HG03378 (cell line): ENCODE measurements around the gene PGM2.
A peak's percentile ranks its signal among the peaks of the same experiment; 100 is the strongest.
"Not testable (repeated sequence)": the region's sequence is repeated elsewhere in the genome, so short reads cannot be mapped to it uniquely, and the experiment has no call there.

Experiments
- ATAC-seq: cut with Tn5 transposase; IDR thresholded peaks from one replicate; pipeline ENCODE4 v1.9.1; 2021; ENCODE audit warnings: mild to moderate bottlenecking, moderate library complexity; ENCODE audit not compliant: unreplicated experiment

Gene PGM2

DNA sequence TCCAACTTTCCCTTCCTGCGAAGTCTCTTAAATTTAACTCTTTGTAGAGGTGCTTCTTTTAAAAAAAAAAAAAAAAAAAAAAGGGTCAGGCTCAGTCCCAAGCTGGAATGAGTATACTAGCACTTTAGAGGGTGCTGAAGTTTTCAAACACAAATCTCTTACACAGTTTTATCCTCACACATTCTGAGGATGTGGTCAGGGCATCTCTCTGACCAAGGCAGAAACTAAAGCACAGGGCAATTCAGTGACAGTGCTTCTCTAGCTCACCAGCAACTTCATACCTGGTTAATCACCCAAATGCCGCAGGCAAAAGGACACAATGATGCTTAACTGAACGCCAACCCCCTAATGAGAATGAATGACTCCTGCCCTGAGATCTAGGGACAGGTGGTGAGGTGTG, 9.8 kb upstream of the PGM2 start:
- no peak for ATAC-seq

DNA sequence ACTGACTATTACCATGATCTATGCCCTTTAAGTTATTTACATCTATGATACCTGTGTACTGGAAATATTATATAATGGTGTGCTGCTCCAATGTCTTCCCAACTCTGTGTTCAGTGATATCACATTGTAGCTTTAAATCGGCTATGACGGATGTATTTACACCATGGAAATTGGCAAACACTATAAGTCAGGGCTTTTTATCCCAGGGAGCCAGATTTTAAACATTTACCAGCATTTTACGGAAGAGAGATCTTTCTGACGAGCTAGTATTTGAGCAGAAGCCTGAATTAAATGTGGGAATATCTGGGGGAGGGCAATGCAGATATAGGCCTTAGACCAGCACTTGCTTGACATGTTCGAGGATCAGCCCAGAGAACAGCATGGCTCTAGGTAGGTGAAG, 7.7 kb upstream of the PGM2 start:
- ATAC-seq = no peak

DNA sequence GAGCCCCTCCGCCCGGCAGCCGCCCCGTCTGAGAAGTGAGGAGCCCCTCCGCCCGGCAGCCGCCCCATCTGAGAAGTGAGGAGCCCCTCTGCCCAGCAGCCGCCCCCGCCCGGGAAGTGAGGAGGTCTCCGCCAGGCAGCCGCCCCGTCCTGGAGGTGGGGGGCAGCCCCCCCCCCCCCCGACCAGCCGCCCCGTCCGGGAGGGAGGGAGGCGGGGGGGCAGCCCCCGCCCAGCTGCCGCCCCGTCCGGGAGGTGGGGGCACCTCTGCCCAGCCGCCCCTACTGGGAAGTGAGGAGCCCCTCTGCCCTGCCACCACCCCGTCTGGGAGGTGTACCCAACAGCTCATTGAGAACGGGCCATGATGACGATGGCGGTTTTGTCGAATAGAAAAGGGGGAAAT, 6.0 kb upstream of the PGM2 start:
- ATAC-seq = not testable (repeated sequence)

DNA sequence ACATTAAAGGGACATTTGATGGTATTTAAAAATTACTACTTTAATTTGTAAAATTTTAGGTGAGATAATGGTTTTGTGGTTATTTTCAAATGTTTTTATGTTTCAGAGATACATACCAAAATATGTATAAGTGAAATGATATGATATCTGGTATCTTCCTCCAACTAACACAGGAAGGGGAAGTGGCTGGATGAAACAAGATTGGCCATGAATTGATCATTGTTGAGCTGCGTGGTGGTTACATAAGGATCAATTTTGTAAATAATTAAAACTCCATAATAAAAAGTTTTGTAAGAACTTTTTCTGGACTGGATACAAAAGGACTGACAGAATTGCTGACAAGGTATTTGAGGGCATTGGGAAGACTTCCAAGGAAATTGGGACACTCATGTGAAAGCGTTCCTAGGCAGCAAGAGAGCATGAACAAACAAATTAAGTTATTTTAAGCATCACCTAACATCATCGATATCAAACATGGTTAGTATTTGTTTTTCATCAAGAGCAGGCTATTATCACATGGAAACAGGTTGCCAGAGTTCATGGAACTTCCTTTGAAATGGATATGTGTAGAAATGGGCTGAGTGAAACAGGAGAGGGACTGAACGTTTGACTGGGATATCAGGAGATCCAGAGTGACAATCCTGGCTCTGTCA, 4.4 kb upstream of the PGM2 start:
- no peak for ATAC-seq

DNA sequence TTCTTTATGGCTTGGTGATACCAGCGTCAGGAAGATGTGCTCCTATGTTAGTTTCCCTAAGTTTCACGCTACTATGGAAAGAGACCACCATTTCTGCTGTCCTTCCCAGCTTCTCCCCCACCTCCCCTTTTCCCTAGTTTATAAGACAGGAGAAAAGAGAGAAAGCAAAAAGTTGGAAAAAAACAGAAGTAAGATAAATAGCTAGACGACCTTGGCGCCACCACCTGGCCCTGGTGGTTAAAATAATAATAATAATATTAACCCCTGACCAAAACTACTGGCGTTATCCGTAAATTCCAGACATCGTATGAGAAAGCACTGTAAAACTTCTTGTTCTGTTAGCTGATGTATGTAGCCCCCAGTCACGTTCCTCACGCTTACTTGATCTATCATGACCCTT, 985 bp upstream of the PGM2 start:
- ATAC-seq = not testable (repeated sequence)

DNA sequence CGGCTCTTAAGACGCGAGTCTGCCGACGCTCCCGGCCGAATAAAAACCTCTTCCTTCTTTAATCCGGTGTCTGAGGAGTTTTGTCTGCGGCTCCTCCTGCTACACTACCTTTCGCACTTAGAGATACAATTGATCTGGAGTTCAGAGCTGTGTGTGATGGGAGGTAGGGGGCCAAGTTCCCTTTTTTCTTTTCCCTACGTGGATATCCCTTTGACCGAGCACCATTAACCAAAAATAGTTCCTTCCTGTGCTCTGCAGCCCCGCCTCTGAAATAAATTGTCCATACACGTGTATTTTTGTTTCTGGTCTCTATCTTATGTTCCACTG, 555 bp upstream of the PGM2 start:
- ATAC-seq = peak; percentile 7

DNA sequence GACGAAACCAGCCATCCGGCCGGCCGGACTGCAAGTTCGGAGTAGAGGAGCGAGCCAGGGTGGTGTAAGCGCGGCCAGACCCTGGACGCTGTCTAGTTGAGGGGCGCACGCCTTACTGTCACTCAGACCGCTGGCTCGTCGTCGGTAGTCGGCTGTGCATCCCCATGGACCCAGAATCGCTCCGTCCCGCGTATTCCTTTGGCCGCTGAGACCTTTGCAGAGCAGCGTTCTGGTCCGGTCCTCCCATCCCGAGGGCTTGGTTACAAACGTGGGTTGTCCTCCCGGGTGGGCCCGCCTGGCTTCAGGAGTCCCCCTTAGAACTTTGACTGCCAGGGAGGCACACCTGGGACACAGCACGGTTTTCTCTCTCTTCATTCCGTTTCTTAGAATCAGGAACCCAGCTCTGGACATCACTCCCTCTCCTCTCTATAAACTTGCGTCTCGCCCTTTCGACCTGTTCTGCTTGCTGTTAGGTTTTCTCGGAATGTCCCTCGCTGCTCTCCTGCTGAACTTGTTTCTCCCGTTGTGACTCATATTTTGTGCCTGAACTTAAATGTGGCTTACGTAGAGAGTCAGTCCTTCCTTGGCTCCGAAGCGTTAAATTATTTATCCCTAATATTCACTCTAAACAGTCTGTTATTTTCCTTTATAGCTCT, 672 bp downstream of the PGM2 start:
- ATAC-seq = peak; percentile 36

DNA sequence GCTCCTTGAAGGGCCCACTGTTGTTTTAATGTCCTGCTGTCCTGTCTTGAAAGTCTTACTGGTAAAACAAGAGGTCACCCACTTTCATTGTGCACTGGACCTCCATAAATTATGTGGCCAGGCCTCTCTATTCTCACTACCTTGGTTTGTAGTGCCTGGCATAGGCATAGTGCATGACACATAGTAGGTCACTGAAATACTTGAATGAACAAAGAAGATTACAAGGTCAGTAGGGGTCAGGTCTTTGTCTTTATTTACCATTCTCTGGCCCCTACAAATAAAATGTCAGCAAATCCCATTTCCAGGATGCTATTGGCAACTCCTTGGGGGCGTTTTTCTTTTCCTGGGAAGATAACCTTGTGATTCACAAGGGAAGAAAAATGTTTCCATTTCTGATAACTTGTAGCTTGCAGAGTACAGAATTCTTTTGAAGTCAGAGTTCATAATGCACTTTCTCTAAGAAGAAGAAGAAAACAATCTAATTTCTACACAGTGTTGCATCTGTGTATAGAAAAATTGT, 1.4 kb downstream of the PGM2 start:
- ATAC-seq = no peak

DNA sequence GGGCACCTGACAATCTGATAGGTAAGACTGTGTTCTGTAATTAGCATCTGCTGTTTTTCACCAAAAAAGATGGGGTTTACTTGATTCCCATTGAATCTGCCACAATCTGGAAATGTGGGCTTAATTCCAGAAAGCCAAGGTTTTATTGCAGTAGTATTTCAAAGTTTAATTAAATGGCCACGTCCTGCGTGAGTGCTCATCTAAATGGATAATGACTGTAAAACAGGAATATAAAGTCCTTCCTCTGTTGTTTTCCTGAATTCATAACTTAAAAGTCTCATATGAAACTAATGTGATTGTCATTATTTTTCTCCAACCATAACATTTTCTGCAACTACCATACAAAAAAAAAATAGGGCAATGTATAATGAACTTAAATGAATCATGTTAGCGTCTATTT, 2.4 kb downstream of the PGM2 start:
- no peak for ATAC-seq

DNA sequence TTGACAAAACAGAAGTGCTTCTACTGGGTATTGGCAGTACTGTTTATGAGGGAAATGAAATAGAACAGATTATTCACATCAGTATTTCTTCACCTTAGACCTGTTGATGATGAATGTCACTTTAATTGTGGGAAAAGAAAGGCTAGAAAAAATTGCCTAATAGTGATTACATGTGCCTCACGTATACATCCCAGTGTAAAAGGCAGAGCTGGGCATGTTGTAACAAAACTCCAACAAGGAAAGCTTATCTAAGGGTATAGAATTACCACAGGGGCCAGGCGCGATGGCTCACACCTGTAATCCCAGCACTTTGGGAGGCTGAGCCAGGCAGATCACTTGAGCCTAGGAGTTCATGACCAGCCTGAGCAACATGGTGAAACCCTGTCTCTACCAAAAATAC, 4.2 kb downstream of the PGM2 start:
- ATAC-seq = no peak

DNA sequence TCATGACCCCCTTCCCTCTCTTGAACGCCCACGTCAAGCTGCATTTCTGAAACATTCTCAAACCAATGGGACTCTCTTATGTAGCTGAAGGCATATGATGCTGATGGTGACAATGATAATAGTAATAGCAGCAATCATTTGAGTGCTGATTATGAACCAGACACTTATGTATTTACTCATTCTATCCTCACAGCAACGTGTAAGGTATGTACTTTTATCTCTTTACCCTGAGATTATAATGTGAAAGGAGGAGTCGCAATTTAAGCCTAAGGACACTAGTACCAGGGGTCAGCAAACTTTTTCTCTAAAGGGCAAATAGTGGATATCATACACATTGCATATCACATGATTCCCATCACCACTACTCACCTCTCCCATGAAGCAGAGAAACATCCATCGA, 8.5 kb downstream of the PGM2 start:
- no peak for ATAC-seq

DNA sequence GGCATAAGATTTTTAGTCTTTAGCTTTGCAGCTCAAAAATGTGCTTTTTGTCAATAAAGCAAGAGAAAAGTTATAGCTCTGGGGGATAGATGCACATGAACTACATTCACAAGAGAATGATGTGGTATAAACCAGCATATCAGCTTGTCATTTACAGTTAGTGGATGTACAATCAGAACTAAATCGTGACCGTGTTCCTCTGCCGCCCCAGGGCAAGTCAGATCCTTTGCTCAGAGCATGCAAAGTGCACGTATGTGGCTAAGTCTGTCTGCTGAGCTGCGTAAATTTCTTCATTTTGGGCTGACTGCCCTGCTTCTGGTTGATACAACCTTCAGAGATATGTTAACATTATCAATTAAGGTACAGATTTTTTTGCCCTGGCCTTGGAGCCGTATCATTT, 9.3 kb downstream of the PGM2 start:
- ATAC-seq = no peak

DNA sequence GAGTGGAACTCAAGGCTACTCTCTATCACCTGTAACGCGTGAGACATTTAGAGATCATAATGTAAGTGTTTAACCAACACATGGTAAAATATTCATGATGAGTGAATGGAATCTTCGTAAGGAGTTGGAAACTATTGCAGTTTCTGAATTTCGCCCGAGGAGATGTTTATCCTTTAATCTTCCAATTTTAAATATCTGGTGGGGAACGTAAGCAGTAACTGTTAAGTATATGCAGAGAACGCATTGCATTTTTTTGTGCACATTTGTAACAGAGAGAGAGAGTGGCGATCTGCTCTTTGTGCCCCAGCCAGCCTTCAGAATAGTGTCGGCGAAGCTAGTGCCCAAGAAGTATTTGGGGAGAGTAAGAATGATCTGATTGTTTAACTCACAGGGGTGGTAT, 9.8 kb downstream of the PGM2 start:
- no peak for ATAC-seq

DNA sequence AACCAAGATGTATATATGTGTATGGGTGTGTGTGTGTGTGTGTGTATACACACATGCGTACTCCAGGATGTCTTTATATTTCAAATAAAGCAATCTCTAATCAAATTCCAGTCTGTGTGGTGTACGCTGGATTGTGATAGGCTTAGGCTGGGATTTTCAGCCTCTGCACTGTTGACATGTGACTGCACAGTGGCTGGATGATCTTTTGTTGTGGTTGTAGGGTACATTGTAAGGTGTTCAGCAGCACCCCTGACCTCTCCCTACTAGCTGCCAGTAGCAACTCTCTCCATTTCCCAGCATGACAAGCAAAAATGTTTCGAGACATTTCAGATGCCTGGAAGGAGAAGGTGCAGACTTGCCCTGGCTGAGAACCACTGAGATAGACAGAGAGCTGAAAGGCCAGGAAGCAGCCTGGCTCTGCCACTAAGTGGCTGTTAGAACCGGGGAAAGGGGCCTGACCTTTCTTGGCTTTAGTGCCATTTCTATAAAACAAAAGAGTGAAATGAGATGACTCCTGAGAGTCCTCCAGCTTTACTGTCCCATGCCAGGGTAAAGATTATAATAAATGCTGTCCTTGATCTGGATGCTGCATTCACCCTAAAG, 10.5 kb downstream of the PGM2 start:
- ATAC-seq = no peak

DNA sequence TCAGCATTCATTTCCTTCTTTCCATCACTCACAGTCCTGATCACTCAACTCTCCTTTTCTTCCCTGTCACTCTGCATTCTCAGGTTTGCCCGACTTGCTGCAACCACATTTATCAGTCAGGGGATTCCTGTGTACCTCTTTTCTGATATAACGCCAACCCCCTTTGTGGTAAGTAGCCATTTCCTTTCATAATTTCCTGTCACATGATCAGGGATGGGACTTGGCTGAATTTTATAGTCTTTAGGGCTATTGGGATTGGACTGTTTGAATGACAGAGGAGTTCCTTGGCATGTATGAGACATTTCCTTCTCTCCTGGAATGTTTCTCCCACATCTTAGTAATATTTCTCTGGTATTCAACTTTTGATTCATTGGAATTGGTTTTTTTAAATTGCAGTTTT, 11.0 kb downstream of the PGM2 start:
- ATAC-seq = no peak

DNA sequence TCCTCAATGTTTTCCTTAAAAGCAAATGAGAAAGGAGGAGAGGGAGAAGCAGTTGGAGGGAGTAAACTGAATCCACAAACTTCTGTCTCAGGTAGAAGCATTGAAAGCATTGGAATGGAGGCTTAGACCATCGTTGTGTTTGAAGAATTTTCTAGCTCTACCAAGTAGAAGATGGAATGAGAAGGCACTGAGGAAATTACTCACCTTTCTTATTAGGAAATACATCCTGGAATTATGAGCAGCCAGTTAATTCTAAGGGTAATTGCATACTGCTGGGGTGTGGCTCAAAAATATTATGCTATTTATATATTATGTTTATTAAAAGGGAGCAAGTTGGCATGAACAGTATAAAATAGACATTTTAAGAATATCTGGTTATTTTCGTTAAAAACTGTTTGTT, 12.9 kb downstream of the PGM2 start:
- no peak for ATAC-seq

DNA sequence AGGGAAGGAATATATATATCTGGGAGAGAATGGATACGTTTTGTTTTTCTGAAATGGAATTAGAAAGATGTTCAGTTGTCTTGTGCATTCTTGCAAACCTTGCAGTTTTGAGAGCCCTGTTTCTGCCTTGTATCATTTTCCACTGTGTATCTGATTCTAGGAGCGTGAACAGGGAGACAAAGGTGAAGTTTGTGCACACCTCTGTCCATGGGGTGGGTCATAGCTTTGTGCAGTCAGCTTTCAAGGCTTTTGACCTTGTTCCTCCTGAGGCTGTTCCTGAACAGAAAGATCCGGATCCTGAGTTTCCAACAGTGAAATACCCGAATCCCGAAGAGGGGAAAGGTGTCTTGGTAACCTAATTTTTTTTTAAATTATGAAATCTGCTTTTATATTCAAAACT, 17.7 kb downstream of the PGM2 start:
- no peak for ATAC-seq

DNA sequence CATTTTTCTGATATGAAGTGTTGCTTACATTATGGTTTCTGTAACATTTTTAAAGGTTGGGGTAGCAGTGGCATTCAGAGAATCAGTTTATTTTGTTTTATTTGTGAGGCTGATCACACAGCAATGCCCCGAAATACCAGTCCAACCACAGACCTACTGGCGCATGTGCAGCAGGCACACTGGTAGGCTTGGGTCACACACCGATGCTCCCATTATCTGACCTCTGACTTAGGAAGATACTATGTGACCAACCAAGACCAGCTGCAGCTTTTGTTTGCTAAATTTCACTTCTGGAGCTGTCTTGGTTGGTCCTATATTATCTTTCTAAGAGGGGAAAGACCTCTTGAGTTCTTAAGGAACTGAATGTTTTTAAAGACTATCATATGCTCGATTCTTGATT, 18.7 kb downstream of the PGM2 start:
- ATAC-seq = no peak

DNA sequence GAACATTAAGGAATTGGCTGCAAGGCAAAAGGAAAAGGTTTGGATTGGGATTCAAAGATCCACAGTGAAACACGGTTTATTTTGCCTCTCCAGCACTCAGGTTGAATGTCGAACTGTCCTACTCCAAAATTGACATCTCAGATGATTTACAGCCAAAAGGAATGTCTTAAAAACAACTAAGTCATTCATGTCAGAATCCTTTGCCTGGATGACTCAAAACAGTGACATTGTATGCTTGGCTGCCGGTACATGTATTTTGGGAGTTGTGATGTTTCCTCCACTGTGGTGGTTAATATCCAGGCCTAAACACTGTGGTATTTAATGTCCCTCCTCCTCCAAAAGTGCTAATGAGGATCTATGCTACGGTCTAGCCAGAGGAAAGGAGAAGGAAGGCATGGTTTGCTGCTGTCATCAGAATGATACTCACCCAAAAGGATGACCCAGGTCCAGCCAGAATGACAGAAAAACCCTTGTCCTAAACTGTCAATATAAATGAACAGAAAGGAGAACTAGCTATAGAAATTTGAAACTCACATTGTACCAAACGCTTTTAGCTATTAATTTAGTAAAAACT, 20.9 kb downstream of the PGM2 start:
- no peak for ATAC-seq

DNA sequence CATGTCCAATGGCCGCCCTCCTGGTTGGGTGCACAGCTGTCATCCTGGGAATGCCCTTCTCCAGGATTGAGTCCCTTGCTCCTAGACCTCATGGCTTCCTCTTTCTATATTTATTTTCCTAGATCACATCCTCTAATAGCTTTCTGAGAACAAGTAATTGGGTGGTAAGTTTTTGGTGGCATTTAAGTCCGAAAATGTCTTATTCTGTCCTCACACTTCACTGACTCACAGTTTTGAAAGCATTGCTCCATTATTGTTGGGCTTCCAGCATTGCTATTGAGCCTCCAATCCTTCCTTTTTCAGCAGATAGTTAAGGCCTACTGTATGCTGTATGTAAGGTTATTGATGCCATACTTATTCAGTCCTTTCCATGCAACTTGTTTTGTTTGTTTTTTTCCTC, 25.9 kb downstream of the PGM2 start:
- ATAC-seq = no peak

DNA sequence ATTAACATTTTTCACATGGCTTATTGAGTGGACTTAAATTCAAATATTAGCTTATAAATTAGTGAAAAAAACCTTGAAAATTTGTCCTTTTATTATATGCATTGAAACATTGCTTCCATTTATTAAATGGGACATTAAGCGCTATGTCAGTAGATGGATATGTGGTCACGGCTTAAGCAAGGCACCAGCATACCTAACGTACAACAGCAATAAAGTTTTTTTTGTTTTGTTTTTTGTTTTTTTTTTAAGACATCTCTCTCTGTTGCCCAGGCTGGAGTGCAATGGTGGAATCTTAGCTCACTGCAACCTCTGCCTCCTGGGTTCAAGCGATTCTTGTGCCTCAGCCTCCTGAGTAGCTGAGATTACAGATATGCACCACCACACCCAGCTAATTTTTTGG, 31.6 kb downstream of the PGM2 start:
- no peak for ATAC-seq

DNA sequence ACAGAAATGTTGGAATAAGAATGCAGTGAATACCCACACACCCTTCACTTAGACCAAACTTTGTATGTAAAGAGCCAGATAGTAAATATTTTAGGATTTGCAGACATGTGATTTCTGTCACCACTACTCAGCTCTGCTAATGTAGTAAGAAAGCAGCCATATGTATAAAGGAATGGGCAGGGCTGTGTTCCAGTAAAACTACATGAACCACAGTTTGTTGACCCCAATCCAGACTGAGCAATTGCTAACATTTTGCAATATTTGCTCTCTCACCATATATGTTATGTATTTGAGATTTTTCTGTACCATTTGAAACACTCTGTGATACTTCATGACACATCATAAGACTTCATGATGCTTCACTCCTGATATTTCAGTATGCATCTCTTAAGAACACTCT, 32.4 kb downstream of the PGM2 start:
- no peak for ATAC-seq
